DMS79 treated with DMSO at 0.1 percent for 48 hours (cell line): Measurements from ENCODE around the gene TANC1.

ENCODE experiments used
- DNase-seq: peaks from one replicate; lab custom pipeline; 2025; lab: John Stamatoyannopoulos, UW

TANC1 gene

DNA sequence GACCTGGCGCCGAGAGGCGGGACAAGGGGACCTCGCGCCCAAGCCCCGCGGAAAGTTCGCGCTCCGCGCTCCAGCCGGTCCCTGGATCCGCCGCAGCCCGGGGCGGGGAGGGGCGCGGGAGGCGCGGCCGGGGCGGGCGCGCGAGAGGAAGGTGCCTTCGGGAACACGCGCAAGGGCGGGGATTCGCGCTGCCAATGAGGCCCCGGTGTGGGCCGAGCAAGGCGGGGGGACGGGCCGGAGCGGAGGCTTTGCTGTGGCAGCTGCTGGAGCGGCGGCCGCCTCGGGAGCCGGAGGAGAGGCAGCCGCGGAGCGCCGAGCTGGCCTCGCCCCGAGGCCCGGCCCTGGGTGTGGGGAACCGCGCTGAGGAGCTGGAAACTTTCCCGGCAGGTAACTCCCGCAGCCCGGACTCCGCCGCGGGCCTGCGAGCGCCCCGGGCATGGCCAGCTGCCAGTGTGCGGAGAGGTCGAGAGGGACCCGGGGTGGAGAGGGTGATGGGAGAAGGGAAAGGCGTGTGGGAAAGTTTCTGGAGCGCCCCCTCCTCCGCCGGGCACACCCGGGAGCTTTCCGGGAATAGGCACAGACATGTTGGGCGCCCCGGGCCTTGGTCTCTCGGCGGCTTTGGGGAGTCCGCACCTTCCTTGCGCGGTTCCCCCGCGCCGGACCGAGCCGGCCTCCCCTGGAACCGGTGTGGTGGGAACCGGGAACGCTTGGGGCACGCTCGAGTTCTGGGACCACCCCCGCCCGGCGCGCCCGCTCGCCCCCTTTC lies at the start of gene TANC1:
Gene TANC1, plus strand, starts transcription at position 245 of the 766 bp plus-strand sequence. CDS start 97,271 bp downstream, outside the sequence.
- DNase-seq, result peak; percentile 75

DNA sequence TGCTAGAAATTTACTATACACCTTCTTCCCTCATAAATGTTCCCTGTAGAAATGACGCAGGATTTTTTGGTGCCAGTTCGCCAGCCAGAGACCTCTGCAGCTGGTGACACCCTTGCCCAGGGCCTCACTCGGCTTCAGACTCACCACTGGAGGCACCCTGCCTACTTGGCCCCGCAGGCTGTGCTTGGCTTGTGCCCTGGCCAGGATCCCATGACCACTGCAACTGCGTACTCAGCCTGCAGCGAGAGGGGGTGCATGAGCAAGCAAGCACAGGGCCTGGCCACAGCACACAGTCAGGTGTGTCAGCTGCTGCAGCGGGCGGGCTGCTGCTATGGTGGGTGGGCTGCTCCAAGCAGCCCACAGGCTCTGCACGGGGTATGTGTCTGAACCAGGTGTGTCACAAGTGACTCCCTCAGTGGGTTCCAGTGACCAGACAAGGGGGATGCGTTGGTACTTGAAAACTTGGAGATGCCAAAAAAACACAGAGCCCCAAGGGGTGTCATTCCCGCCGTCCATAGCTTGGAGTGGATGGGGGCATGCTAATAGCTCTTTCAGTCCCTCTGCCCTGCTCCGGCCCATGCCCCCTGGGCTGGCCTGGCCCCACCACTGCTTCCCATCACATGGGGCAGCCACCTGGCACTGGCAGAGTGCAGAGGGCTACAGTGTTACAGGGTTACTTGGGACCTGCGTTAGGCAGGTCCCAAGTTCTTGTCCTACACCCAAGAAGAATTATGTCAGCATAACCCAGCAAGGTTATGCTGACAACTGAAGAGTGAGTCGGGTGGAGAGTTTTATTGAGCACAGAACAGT lies 46.6 kb upstream of the TANC1 start:
- no peak for DNase-seq

DNA sequence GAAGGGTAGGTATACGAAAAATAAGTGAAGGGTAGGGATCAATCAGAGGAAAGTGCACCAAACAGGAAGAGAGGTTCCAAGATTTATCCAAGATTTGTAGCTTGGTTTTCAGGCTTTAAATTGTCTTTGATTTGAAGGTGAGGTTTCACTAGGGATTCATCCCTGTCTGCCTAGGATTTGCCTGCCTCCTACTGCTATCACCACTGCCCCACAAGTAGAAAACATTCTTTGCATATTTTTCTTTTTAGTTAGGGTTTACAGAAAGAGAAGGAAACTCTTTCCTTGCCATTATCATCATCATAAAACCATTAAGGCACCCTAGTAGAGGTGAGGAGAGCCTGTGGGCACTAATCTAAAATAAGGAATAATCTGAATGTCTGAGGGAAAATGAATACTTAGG lies 45.8 kb upstream of the TANC1 start:
- no peak for DNase-seq

DNA sequence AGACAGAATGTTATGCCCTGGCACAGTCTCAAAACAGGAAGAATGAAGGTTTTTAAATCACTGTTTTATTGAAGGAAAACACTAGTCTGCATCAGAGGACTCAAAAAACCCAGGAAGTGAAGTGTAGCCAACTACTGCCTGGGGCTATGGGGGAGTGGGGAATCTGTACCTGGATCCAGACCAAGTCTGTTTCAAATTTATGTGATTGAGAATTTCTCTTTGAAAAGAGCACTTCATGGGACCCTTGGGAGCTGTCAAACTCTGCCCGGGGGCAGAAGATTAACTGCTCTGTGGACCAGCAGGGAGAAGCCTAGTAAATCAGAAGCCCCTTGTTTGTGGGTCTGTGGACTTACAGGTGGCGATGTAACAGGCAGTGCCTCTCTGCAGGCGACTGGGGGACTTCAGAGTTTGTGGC lies 45.3 kb upstream of the TANC1 start:
- peak; percentile 96 for DNase-seq

DNA sequence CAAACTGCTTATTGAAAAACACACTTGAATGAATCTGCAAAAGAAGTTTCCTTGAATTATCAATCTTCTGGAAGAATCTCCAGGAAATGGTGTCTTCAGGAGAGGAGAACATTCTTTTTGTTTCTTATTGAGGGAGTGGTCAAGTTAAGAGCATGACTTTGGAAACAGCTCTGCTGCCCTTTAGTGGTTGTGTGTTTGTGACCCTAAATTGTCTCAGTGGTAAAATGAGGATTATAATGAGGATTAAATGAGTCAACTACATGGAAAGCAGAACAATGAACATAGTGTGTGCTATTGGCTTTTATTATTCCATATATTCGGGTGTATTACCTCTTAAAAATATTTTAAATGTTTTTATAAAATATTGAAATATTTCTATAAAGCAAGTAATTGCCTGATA lies 44.8 kb upstream of the TANC1 start:
- DNase-seq, result no peak

DNA sequence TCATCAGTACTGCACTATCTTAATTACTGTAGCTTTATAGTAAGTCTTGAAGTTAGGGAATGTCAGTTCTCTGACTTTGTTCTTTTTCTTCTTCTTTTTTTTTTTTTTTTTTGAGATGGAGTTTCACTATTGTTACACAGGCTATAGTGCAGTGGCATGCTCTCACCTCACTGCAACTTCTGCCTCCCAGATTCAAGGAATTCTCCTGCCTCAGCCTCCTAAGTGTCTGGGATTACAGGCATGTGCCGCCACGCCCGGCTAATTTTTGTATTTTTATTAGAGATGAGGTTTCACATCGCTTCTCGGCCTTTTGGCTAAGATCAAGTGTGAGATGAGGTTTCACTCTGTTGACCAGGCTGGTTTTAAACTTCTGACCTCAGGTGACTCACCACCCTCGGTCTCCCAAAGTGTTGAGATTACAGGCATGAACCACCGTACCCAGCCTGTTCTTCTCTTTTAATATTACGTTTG lies 41.9 kb upstream of the TANC1 start:
- DNase-seq, result no peak

DNA sequence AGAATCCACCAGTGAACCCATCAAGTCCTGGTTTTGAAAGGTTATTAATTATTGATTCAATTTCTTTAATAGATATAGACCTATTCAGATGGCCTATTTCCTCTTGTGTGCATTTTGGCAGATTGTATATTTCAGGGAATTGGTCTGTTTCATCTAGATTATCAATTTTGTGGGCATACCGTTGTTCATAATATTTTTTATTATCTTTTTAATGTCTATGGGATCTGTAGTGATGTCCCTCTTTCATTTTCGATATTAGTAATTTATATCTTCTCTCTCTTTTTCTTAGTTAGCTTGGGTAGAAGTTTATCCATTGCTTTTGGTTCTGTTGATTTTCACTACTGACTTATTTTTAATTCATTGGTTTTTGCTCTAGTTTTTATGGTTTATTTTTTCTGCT lies 39.9 kb upstream of the TANC1 start:
- DNase-seq, result no peak

DNA sequence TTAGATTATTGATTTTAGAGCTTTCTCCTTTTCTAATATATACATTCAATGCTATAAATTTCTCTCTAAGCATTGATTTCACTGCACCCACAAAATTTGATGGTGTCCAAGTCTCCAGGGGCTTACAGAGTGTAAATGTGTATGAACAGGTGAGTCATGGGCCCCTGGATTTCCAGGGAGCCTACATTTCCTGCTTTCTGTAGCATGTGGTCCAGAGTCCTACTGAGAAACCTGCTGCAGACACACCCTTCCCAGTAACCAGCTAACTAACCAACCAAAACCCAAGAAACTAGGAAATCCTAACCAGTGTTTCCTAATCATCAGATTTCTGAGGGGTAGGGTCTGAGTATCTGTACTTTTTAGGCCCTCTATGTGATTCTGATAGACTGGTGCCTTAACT lies 39.5 kb upstream of the TANC1 start:
- DNase-seq, result no peak

DNA sequence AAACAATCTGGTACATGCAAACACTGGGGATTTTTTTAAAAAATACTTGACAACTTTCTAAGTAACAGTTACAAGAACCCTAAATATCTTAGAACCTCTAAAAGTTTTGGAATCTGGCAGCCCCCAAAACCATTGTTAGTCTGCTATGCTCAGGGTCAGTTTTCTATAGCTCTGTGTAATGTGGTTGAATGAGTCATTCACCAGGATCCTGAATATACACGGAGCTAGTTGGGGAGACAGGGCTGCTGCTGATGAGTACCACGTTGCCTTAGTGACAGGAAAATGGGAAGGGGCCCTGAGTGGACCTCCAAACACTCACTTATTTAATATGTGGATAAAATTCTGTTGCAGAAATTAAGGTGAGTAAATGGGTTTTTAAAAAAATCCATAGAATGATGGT lies 36.9 kb upstream of the TANC1 start:
- DNase-seq, result no peak

DNA sequence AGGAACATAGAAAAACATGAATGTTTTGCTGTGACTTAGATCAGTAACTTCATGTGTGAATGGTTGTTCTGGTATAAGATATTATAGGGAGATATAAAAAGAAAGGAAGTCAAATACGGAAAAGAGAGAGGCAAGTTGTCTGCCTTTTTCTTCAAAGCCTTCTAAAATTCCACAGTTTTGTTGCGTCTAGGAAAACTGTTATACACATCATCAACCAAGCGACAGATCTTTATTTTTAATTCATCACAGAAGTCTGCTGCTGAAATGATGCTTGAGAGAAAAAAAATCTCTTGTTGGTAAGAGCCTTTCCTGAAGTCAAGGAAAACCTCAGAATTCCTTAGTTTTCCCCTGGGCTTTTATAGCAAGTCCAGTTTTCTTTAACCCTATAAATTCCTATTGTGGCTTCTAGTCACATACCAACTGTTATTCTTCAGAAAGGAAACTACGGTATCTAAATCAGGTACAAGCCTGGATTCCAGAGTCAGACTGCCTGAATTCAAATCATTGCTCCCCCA lies 36.3 kb upstream of the TANC1 start:
- DNase-seq, result no peak

DNA sequence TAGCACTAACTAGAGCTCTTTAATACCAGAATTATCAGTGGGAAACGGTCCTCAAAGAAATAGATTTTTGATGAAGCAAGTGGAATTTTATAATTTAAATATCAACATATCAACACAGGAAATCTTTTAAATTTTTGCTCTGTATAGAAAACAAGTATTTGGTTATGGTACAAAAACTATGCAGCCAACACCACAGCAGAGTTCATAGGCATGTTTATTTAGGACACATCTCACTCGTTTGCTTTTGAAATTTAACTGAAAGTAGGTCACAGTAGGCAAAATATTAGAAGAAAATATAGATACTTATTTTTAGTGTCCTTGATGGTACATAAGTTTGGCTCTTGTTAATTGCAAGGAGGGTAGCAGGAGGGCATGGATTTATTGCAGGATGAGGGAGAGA lies 34.3 kb upstream of the TANC1 start:
- no peak for DNase-seq

DNA sequence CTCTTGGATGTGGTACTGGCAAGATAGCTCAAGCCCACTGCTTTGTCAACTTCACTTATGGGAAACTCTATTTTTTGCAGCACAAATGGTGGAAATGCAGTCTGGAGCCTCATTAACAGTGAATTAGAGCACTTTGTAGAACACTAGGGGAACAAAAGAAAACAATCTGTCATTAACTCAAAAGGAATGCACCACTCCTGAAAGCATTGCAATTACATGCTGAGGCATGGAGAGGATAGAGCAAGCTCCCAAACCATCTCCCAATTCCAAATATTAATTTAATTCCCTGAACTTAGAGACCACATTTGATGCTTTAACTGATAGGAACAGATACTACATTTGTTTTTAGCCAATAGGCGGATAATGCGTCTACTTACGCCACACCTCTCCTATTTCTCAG lies 32.8 kb upstream of the TANC1 start:
- DNase-seq, result no peak

DNA sequence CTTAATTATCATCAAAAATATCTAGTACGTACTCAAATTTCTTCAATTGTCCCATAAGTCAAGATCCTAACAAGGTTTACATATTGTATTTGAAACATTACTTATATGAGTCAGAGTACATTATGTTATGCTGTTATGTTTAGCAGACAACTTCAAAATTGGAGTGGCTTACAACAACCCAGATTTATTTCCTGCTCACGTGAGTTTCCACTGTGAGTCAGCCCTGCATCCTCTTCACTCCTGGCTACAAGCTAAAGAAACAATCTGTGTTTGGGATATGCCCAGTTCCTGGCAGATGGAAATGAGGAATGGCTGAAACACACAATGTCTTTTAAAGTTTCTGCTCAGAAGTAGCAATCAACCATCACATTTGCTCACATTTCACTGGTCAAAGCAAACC lies 31.5 kb upstream of the TANC1 start:
- no peak for DNase-seq

DNA sequence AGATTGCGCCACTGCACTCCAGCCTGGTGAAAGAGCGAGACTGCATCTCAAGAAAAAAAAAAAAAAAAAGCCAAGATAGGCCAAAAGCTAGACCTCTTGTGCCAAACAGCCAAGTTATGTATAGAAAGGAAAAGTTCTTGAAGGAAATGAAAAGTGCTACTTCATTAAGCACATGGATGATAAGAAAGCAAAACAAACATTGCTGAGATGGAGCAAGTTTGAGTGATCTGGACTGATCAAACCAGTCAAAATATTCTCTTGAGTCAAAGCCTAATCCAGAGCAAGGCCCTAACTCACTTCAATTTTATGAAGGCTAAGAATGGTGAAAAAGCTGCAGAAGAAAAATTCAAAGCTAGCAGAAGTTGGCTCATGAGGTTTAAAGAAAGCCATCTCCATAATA lies 28.1 kb upstream of the TANC1 start:
- DNase-seq, result no peak

DNA sequence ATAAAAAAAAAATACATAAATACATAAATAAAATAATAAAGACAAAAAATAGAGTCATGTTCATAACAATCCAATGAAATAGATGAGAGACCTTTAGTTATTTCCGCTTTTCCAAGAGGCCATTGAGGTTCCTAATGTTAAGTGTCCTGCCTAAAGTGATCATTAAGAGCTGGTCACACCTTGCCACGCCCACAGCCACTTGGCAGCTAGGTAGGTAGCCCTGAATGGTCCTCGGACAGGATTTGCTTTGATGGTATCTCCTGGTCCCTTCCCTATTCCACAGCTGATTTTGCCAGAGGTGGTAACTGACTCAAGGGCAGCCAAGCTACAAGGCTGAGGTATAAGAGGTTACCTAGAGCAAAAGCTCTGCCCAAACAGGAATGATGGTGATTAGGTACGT lies 24.5 kb upstream of the TANC1 start:
- DNase-seq, result no peak

DNA sequence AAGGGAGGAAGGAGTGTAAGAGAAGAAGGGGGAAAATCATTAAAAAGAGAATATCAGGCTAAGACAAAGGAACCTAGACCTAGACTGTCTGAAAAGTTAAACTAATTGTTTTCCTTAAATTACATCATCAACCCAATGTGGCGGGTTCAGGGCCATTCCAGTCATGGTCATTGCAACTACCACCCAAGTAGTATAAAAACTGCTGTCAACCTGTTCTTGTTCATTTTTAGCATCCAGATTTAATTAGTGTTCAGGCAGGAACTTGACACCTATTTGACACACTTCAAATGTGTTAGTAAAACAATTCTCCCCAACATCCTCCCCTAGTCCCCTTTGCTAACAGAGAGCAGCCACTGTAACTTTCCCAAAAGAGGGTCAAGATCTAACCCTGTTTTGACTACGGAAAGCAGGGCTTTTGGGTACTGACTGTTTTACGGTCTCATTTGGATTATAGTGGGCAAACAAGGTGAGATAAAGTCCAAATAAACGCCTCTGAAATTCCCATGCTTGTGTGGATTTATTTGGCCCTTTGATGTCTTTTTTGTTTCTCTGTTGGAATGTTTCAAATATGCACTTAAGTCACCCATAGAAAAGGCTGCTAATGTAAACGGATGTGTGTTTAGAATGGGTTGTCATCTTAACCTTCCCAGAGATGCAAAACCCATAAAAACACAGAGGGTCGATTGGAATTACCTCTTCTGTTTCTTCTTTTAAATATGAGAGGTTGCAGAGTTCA lies 19.3 kb upstream of the TANC1 start:
- DNase-seq, result no peak

DNA sequence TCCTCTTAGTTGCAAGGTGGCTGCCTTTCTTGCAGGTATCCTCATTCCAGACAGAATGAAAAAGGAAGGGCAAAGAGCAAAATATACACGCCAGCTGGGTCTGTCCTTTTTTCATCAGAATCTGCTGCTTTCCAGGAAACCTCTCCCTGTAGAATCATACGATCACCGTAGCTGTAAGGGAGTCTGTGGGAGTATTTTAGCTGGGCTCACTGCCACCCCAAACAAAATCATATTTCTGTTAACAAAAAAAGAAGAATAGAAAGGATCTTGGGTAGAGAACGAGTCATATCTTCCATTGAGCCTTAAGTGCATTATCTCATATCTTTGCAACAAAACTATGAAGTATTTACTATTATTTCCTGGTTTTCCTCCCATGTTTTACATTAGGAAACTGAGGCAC lies 15.0 kb upstream of the TANC1 start:
- no peak for DNase-seq

DNA sequence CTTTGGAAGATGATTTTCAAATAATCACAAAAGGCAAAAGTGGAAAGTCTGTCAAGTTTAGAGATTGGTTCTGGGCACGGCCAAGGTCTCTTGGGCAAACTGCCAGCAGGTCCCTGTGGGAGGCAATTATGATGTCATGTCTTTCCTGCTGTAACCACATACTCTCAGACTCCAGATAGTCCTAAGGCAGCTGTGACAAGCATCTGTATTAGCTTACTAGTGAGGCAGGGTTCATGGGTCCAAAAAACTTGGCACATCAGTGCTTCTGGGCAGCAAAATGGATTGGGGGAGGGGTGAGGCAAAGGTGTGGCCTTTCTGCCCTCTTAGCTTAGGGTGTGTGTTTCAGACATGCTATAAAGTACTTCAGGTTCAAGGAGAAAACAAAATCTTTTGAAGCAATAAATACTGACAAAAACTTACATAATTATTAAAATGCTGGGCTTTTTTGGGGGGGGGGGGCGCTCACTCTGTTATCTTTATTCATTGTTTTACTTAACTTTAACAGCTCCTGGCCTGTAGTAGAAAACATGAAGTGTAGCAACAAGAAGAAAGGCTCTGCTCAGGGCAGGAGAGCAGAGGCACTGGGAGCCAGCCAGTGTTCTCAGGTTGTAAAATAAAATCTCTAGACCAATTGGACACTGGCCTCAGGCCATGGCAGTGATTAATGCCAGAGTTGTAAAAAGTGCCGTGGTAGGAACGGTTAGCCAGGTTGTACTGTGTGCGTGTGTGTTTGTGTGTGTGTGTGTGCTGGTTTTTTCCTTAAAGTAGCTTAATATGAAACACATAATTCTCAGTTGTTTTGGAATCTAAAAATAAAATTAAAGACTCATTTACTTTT lies 14.3 kb upstream of the TANC1 start:
- DNase-seq, result peak; percentile 98

DNA sequence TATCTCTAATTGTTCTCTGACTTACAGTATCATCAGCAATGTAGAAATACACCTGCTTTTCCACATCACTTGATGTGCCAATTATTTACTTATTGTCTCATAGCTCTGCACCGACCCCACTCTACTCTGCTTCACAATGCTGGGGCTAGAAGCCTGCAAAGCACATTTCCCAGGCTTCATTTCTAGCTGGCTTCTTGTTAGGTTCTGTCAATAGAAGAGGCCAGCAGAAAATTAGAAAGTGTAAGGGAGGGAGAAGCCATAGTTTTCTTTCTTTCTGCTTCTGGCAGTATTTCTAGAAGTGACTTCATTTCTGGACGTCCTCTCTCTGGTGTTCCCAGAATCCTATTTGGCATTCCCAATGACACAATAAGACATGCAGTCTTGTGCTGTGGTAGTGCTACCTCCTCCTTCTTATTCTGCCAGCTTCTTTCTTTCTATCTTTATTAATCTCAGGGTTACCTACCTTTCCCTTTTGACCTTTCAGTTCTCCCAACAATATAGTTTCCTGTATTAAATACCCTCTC lies 12.5 kb upstream of the TANC1 start:
- DNase-seq, result no peak

DNA sequence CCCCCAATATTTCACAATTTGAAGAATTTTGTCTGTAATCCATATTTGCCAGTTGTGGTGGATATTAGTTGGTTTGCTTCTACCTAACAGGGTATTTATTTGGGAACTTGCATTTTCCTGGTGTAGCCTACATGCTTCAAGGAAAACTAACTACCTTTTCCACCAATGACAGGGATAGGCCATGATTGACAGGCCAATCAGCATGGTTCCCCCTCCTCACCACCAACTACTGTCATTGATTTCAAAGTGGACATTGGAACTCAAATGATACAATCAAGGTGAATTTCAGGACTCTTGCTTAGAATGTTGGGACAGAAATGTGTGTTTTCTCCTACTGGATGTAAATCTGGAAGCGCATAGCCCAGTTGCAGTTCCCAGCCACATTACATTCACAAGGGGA lies 10.1 kb upstream of the TANC1 start:
- no peak for DNase-seq

DNA sequence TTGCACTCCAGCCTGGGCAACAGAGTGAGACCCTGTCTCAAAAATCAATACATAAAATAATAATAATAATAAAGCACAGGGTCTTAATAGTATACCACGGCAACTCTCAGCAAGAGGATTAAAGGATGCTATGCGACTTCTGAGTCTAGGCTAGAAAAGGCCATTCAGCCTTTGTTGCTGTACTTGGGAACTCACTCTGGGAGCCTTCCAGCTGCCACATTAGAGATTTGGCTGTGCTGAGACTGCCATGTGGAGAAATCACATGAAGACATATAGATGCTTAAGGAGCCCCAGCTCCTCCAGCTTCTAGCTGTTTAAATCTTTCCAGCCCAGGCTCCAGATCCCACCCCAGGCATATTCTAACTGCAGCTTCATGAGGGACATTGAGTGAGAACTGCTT lies 8.2 kb upstream of the TANC1 start:
- no peak for DNase-seq
